ENCODE measurements around the gene PER1. TPM values are rescaled to one million over a fixed set of nuclear protein-coding genes. Genes with fewer than 3 reads are reported as not detected.

Gene PER1
- total RNA-seq, 1 experiment from 2014 or later, result 17.1 TPM

- Histone ChIP-seq H3K4me1 (ENCODE audit: control insufficient read depth, insufficient read depth, low read length) (no peaks in the 10 kb centered on the region; the same call in 1 of the 2 replicates), H3K4me3 (ENCODE audit: low read depth in 2 of 2, low read length in 2 of 2) (no peak overlapping the region), H3K27ac (ENCODE audit: low read length) (no peak overlapping the region), H3K9me3 (ENCODE audit: control insufficient read depth, insufficient read depth, low read depth, low read length) (no peaks in the 10 kb centered on the region), H3K27me3 (ENCODE audit: control insufficient read depth, insufficient read depth, low read length) (no peaks in the 10 kb centered on the region), H3K36me3 (ENCODE audit: control insufficient read depth, insufficient read depth, low read length) (no peaks in the 10 kb centered on the region)
- no peak for DNase-seq (ENCODE audit: low read depth, low spot score)
- POLR2A ChIA-PET, result no interaction called here
- intact Hi-C loops (cut with micrococcal nuclease; ENCODE audit: unreplicated experiment), result no loop called here
- no TSS peak for BruUV-seq (replicated peaks)
- in situ Hi-C loops (cut with HindIII; ENCODE audit: low pct_unique_long_range_greater_than_20kb, low sequenced_read_pairs), result no loop called here
- no peak for ATAC-seq
- CTCF ChIA-PET, result no interaction called here
- TF ChIP-seq POLR2AphosphoS5 (IDR thresholded peaks at IDR 0.05; ENCODE audit: low read depth, low read length) (no peak), SIN3A (IDR thresholded peaks at IDR 0.05; ENCODE audit: borderline replicate concordance, insufficient read depth, low read depth, low read length) (no peak), CTCF (IDR thresholded peaks at IDR 0.05) (no peak), TCF7L2 (IDR thresholded peaks at IDR 0.05; ENCODE audit: low read depth, low read length) (no peak), REST (IDR thresholded peaks at IDR 0.05; ENCODE audit: insufficient read depth in 1 of 2, low read depth in 2 of 2, low read length in 1 of 2) (no peak)
Measured at GRCh38 chr17:8133399-8133798, 18.8 kb downstream of the PER1 start.

DNA sequence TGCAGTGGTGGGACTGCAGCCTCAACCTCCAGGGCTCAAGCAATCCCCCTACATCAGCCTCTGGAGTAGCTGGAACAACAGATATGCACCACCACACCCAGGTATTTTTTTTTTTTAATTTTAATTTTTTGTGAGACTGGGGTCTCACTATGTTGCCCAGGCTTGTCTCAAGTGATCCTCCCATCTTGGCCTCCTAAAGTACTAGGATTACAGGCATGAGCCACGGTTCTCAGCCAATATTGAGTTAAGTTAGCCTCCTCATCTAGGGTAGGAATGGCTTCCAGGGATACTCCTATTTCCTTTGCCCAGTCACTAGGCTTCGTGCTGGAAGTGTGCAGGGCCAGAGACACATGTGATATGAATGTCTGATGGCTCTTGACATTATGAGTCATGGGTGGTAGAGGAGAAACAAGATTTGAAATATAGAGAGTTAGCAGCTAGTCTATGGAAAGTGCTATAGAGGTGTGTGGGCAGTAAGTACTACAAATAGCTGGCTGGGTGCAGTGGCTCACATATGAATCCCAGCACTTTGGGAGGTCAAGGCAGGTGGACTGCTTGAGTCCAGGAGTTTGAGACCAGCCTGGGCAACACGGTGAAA lies 20.3 kb downstream of the PER1 start:
- CTCF ChIA-PET, result no interaction called here
- POLR2A ChIA-PET, result interaction anchor here (0.6 to 0.8 kb wide), 2 partner anchors 11 to 819 kb away, joined by 3 read pairs; no protein-coding TSS in a partner anchor
- no peak overlapping the region for H3K27ac ChIP-seq (ENCODE audit: low read length)
- no peaks in the 10 kb centered on the region for H3K36me3 ChIP-seq (ENCODE audit: control insufficient read depth, insufficient read depth, low read length)
- H3K9me3 ChIP-seq (ENCODE audit: control insufficient read depth, insufficient read depth, low read depth, low read length), result no peaks in the 10 kb centered on the region
- DNase-seq (ENCODE audit: low read depth, low spot score) (no peak), ATAC-seq (no peak)
- no peaks in the 10 kb centered on the region for H3K27me3 ChIP-seq (ENCODE audit: control insufficient read depth, insufficient read depth, low read length)
- peaks cover 3% of the 10 kb centered on the region for H3K4me1 ChIP-seq (ENCODE audit: control insufficient read depth, insufficient read depth, low read length)
- TF ChIP-seq REST (IDR thresholded peaks at IDR 0.05; ENCODE audit: insufficient read depth in 1 of 2, low read depth in 2 of 2, low read length in 1 of 2) (no peak), CTCF (IDR thresholded peaks at IDR 0.05) (no peak), SIN3A (IDR thresholded peaks at IDR 0.05; ENCODE audit: borderline replicate concordance, insufficient read depth, low read depth, low read length) (no peak), TCF7L2 (IDR thresholded peaks at IDR 0.05; ENCODE audit: low read depth, low read length) (no peak), POLR2AphosphoS5 (IDR thresholded peaks at IDR 0.05; ENCODE audit: low read depth, low read length) (no peak)
- in situ Hi-C loops (cut with HindIII; ENCODE audit: low pct_unique_long_range_greater_than_20kb, low sequenced_read_pairs), result no loop called here
- BruUV-seq (replicated peaks), result no TSS peak
- H3K4me3 ChIP-seq (ENCODE audit: low read depth in 2 of 2, low read length in 2 of 2), result no peak overlapping the region
- intact Hi-C loops (cut with micrococcal nuclease; ENCODE audit: unreplicated experiment), result no loop called here

All from Panc1 (cell line).